NCI-H1694 treated with DMSO at 0.1 percent for 48 hours (cell line): ENCODE data around the gene CDK12.
"Not testable (repeated sequence)": the region's sequence is repeated elsewhere in the genome, so short reads cannot be mapped to it uniquely, and the experiment has no call there.

Source experiments
- DNase-seq: peaks from one replicate; lab custom pipeline; 2025; lab: John Stamatoyannopoulos, UW

CDK12 gene

GRCh38 chr17:39507511-39507910 is 46.2 kb downstream of the CDK12 start:
- DNase-seq, result no peak

GRCh38 chr17:39508987-39509386 is 47.7 kb downstream of the CDK12 start:
- DNase-seq, result no peak

- no peak for DNase-seq
Measured at GRCh38 chr17:39513309-39513708, 52.0 kb downstream of the CDK12 start.

- DNase-seq, result no peak
Measured at GRCh38 chr17:39513915-39514314, 52.6 kb downstream of the CDK12 start.

- no peak for DNase-seq
Measured at GRCh38 chr17:39517224-39517623, 55.9 kb downstream of the CDK12 start.

GRCh38 chr17:39525801-39526506 is 64.7 kb downstream of the CDK12 start:
- no peak for DNase-seq

GRCh38 chr17:39527220-39527813 is 66.0 kb downstream of the CDK12 start:
- DNase-seq, result peak; percentile 60

- no peak for DNase-seq
Measured at GRCh38 chr17:39529455-39529854, 68.2 kb downstream of the CDK12 start.

- no peak for DNase-seq
Measured at GRCh38 chr17:39530513-39530912, 69.2 kb downstream of the CDK12 start.

GRCh38 chr17:39531252-39531651 is 70.0 kb downstream of the CDK12 start:
- DNase-seq, result no peak

GRCh38 chr17:39533891-39534290 is 72.6 kb downstream of the CDK12 start:
- no peak for DNase-seq

- DNase-seq, result no peak
Measured at GRCh38 chr17:39534768-39535405, 73.6 kb downstream of the CDK12 start.

GRCh38 chr17:39536468-39536867 is 75.2 kb downstream of the CDK12 start:
- DNase-seq, result no peak

GRCh38 chr17:39537364-39537763 is 76.1 kb downstream of the CDK12 start:
- DNase-seq, result not testable (repeated sequence)

- no peak for DNase-seq
Measured at GRCh38 chr17:39538866-39539265, 77.6 kb downstream of the CDK12 start.

GRCh38 chr17:39540611-39541010 is 79.3 kb downstream of the CDK12 start:
- DNase-seq, result no peak

- DNase-seq, result no peak
Measured at GRCh38 chr17:39541652-39542051, 80.4 kb downstream of the CDK12 start.

GRCh38 chr17:39543176-39543575 is 81.9 kb downstream of the CDK12 start:
- no peak for DNase-seq

- DNase-seq, result no peak
Measured at GRCh38 chr17:39543664-39544063, 82.4 kb downstream of the CDK12 start.

- DNase-seq, result not testable (repeated sequence)
Measured at GRCh38 chr17:39544361-39544760, 83.1 kb downstream of the CDK12 start.

- DNase-seq, result peak; percentile 51
Measured at GRCh38 chr17:39547713-39548478, 86.6 kb downstream of the CDK12 start.

GRCh38 chr17:39548494-39549225 is 87.4 kb downstream of the CDK12 start:
- DNase-seq, result peak; percentile 68
